ENCODE results near the gene ST3GAL6. TPM values are rescaled to one million over a fixed set of nuclear protein-coding genes. Genes with fewer than 3 reads are reported as not detected.

Gene ST3GAL6
- polyA plus RNA-seq, 3 donors = 21.0 to 49.5 (median 22.8) TPM

- intact Hi-C loops (cut with micrococcal nuclease) = loop anchor here (5.0 kb wide), 2 partner anchors 34 to 44 kb away; no protein-coding TSS in a partner anchor
Measured at GRCh38 chr3:98733053-98733811, 29.9 kb upstream of the ST3GAL6 start.

More at GRCh38 chr3:98733053-98733811, 29.9 kb upstream of the ST3GAL6 start:
- no peaks in the 10 kb centered on the region for H3K9me3 Mint-ChIP-seq
- Histone ChIP-seq H3K4me1 (ENCODE audit: control insufficient read depth in 1 of 2, insufficient read depth in 2 of 2, low read length in 2 of 2) (peaks cover 38 to 45% of the 10 kb centered on the region in 2 donors), H3K36me3 (replicated peaks in 1 of 2; ENCODE audit: control insufficient read depth in 1 of 2, insufficient read depth in 2 of 2, low read length in 2 of 2) (no peaks in the 10 kb centered on the region), H3K27me3 (ENCODE audit: control insufficient read depth in 2 of 2, insufficient read depth in 2 of 2, low read length in 2 of 2) (peaks cover 0 to 4% of the 10 kb centered on the region in 2 donors), H3K9me3 (replicated peaks in 1 of 2; ENCODE audit: control insufficient read depth in 1 of 2, insufficient read depth in 1 of 2, low read length in 2 of 2) (no peaks in the 10 kb centered on the region), H3K79me2 (ENCODE audit: insufficient read depth, low read length) (peaks cover 30% of the 10 kb centered on the region), H3K9ac (ENCODE audit: insufficient read depth, low read length, poor library complexity, severe bottlenecking) (peak overlapping the region; percentile 73), H4K20me1 (ENCODE audit: insufficient read depth, low read length) (no peaks in the 10 kb centered on the region), H3K4me3 (replicated peaks in 1 of 3; ENCODE audit: low read depth in 2 of 3, low read length in 3 of 3) (peak overlapping the region; percentile 70 to 89 (median 80)), H2AFZ (ENCODE audit: insufficient read depth, low read depth, low read length, poor library complexity, severe bottlenecking) (peak overlapping the region; percentile 96), H3K4me2 (replicated peaks; ENCODE audit: extremely low read depth, low read length, poor library complexity, severe bottlenecking) (peak overlapping the region; percentile 92), H3K27ac (ENCODE audit: low read depth in 1 of 2, low read length in 2 of 2) (peak overlapping the region in 1 of 2 donors; percentile 52)
- peaks cover 0 to 12% (median 10%) of the 10 kb centered on the region in 3 donors for H3K27me3 Mint-ChIP-seq (ENCODE audit: low read depth in 3 of 3)
- H3K27ac Mint-ChIP-seq = peak overlapping the region; percentile 57 to 87 (median 81)
- no peak for TF ChIP-seq CTCF (IDR thresholded peaks at IDR 0.05)
- peaks cover 0 to 1% of the 10 kb centered on the region in 2 donors for H3K36me3 Mint-ChIP-seq
- DNase-seq = peak in 1 of 3 donors; percentile 14
- 0% methylated on average over 27 of the region's 44 CpGs for WGBS (ENCODE audit: insufficient coverage)
- peak overlapping the region; percentile 93 to 97 for H3K4me3 Mint-ChIP-seq
- H3K4me1 Mint-ChIP-seq = peaks cover 45% of the 10 kb centered on the region
